Measurements from ENCODE around the gene WWC2.

WWC2 gene

GRCh38 chr4:183350317-183351071 is 251.4 kb downstream of the WWC2 start:
- no peak for TF ChIP-seq ZFX (IDR thresholded peaks at IDR 0.05)
- no peak for TF ChIP-seq CTCF (conservative IDR thresholded peaks at IDR 0.05)
- H3K27ac ChIP-seq = no peak overlapping the region

DNA sequence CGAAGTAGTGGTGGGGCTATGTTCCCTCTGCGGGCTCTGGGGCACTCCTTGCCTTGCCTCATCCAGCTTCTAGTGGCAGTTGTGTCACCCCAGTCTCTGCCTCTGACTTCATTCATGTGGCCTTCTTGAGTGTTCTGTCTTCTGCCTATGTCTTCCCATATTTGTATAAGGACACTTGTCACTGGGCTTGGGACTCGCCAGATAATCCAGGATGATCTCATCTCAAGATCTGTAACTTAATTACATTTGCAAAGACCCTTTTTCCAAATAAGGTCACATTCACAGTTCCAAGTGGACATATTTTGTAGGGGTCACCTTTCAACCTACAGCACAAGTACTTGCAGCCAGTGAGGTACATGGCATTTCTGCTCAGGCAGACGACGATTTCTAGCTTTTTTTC is 253.5 kb downstream of the WWC2 start:
- no peak overlapping the region for H3K27ac ChIP-seq
- TF ChIP-seq CTCF (conservative IDR thresholded peaks at IDR 0.05) = no peak
- no peak for TF ChIP-seq ZFX (IDR thresholded peaks at IDR 0.05)

DNA sequence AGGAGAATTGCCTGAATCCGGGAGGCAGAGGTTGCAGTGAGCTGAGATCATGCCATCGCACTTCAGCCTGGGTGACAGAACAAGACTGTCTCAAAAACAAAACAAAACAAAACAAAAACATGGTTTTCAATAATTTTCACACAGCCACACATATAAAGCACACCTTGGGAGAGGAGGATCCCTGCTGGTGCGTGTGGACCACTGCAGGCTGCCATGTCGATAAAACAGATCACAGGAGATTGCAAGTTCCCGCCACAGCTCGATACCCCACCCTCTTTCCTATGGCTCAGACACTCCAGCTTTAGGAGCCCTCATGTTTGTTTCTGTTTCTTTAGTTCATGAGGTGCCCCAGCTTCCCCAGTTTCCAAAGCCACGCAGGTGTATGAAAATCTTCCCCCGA is 254.5 kb downstream of the WWC2 start:
- no peak overlapping the region for H3K27ac ChIP-seq
- TF ChIP-seq CTCF (conservative IDR thresholded peaks at IDR 0.05) = no peak

DNA sequence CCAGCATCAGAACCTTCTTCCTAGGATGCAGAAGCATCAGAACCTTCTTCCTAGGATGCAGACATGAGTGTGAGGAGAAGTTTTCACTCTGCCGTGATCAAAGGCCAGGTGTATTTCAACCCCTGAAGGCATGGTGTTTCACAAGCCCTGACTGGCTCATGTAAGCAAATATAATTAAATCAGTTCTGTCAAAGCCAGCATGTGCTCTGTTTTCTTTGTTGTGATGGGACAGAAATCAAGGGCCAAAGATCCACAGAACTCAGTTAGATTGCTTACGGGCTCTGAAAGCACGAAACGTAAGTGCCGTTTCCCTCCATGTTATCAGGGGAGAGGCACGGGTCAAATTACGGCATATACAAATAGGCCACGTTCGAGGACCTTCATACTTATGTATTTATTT is 255.2 kb downstream of the WWC2 start:
- TF ChIP-seq ZFX (IDR thresholded peaks at IDR 0.05) (no peak), CTCF (conservative IDR thresholded peaks at IDR 0.05) (no peak)
- no peak overlapping the region for H3K27ac ChIP-seq

DNA sequence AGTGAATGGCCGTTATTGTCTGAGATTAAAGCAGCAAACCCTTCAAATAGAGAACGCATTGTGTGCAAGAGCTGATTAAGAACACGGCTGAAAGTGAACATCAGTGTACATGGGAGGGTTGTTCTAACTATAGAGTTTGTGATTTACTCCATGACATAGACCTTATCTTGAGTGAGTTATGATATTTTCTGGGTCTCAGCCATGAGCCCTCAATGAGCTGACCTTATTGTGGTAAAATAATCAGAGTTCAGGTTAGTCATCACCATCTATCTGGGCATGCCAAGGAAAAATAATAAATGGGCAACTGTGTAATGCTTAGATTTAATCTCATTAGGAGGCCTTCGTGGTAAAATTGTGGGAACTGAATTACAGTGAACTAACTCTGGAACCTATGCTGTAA is 256.3 kb downstream of the WWC2 start:
- TF ChIP-seq CTCF (conservative IDR thresholded peaks at IDR 0.05) (no peak), ZFX (IDR thresholded peaks at IDR 0.05) (no peak)
- no peak overlapping the region for H3K27ac ChIP-seq

- H3K27ac ChIP-seq = no peak overlapping the region
- TF ChIP-seq CTCF (conservative IDR thresholded peaks at IDR 0.05) (no peak), ZFX (IDR thresholded peaks at IDR 0.05) (no peak)
Measured at GRCh38 chr4:183356173-183356830, 257.2 kb downstream of the WWC2 start.

GRCh38 chr4:183356931-183357675 is 258.0 kb downstream of the WWC2 start:
- H3K27ac ChIP-seq = no peak overlapping the region
- TF ChIP-seq CTCF (conservative IDR thresholded peaks at IDR 0.05) (no peak), ZFX (IDR thresholded peaks at IDR 0.05) (no peak)

Data from C4-2B (cell line).